Large intestine (tissue), 3 donors: Measurements from ENCODE around the gene CDKN1C. TPM values are rescaled to one million over a fixed set of nuclear protein-coding genes. Genes with fewer than 3 reads are reported as not detected.

Experiments
- DNase-seq, 2 donors: peaks; one replicate each; pipeline versions ENCODE4 v3.0.0 to v3.0.0-alpha.2; 2013
- H3K27ac ChIP-seq: one replicate; pipeline ENCODE4 v1.5.1; 2013; ENCODE audit warnings: low read length
- H3K27me3 ChIP-seq: 2 replicates; pipeline ENCODE4 v1.6.1; 2013; ENCODE audit warnings: low read length; ENCODE audit not compliant: control insufficient read depth, insufficient read depth
- H3K36me3 ChIP-seq: 2 replicates; pipeline ENCODE4 v1.6.1; 2013; ENCODE audit warnings: low read length; ENCODE audit not compliant: control insufficient read depth, insufficient read depth
- H3K4me1 ChIP-seq: one replicate; pipeline ENCODE4 v1.6.1; 2013; ENCODE audit warnings: low read length; ENCODE audit not compliant: control insufficient read depth, insufficient read depth
- H3K4me3 ChIP-seq: one replicate; pipeline ENCODE4 v1.5.1; 2013; ENCODE audit warnings: low read length
- H3K9me3 ChIP-seq: one replicate; pipeline ENCODE4 v1.6.1; 2013; ENCODE audit warnings: mild to moderate bottlenecking, low read depth, low read length, moderate library complexity; ENCODE audit not compliant: control insufficient read depth
- WGBS: methylation state at CpG from one replicate; pipeline ENCODE4 v1.1.5; 2013; ENCODE audit warnings: low lambda C conversion rate; ENCODE audit not compliant: insufficient coverage; 5-methylcytosine and 5-hydroxymethylcytosine counted together
- polyA plus RNA-seq: library from polyadenylated mRNA; unstranded; fragments of 120-200 nt; gene quantifications from one replicate; pipeline ENCODE4 v1.2.1, GENCODE V29; 2013

Gene CDKN1C
- polyA plus RNA-seq, 1 donor, result 197 TPM

GRCh38 chr11:2838091-2838490, 47.5 kb downstream of the CDKN1C start:
- peak in 1 of 2 donors; percentile 32 for DNase-seq
- H3K4me1 ChIP-seq, result peaks cover 72% of the 10 kb centered on the region
- no peaks in the 10 kb centered on the region for H3K27me3 ChIP-seq
- no CpG with 5 or more reads among the region's 11 CpGs for WGBS
- H3K9me3 ChIP-seq, result peaks cover 12% of the 10 kb centered on the region
- no peaks in the 10 kb centered on the region for H3K36me3 ChIP-seq
- peak overlapping the region; percentile 85 for H3K27ac ChIP-seq
- no peak overlapping the region for H3K4me3 ChIP-seq

GRCh38 chr11:2837651-2838050, 47.9 kb downstream of the CDKN1C start:
- no CpG with 5 or more reads among the region's 12 CpGs for whole genome bisulfite sequencing
- H3K4me1 ChIP-seq, result peaks cover 72% of the 10 kb centered on the region
- H3K27ac ChIP-seq, result peak overlapping the region; percentile 85
- H3K27me3 ChIP-seq, result no peaks in the 10 kb centered on the region
- peaks cover 10% of the 10 kb centered on the region for H3K9me3 ChIP-seq
- no peaks in the 10 kb centered on the region for H3K36me3 ChIP-seq
- H3K4me3 ChIP-seq, result no peak overlapping the region
- DNase-seq, result no peak

- H3K27ac ChIP-seq, result peak overlapping the region; percentile 85
- no peaks in the 10 kb centered on the region for H3K36me3 ChIP-seq
- no CpG with 5 or more reads among the region's 20 CpGs for WGBS
- peak; percentile 97 to 98 for DNase-seq
- peaks cover 10% of the 10 kb centered on the region for H3K9me3 ChIP-seq
- H3K27me3 ChIP-seq, result no peaks in the 10 kb centered on the region
- no peak overlapping the region for H3K4me3 ChIP-seq
- H3K4me1 ChIP-seq, result peaks cover 72% of the 10 kb centered on the region
Observed at GRCh38 chr11:2837096-2837601, 48.4 kb downstream of the CDKN1C start.

- Histone ChIP-seq H3K27ac (peak overlapping the region; percentile 85), H3K27me3 (no peaks in the 10 kb centered on the region), H3K4me1 (peaks cover 72% of the 10 kb centered on the region), H3K9me3 (peaks cover 10% of the 10 kb centered on the region), H3K36me3 (no peaks in the 10 kb centered on the region), H3K4me3 (no peak overlapping the region)
- no CpG with 5 or more reads among the region's 23 CpGs for WGBS
- peak in 1 of 2 donors; percentile 34 for DNase-seq
Observed at GRCh38 chr11:2836315-2837095, 49.1 kb downstream of the CDKN1C start.

- WGBS, result no CpG with 5 or more reads among the region's 17 CpGs
- Histone ChIP-seq H3K4me1 (peaks cover 64% of the 10 kb centered on the region), H3K4me3 (no peak overlapping the region), H3K36me3 (no peaks in the 10 kb centered on the region), H3K9me3 (peaks cover 10% of the 10 kb centered on the region), H3K27me3 (no peaks in the 10 kb centered on the region), H3K27ac (peak overlapping the region; percentile 85)
- DNase-seq, result no peak
Observed at GRCh38 chr11:2835751-2836150, 49.8 kb downstream of the CDKN1C start.

- DNase-seq, result peak in 1 of 2 donors; percentile 67
- no peak overlapping the region for H3K4me3 ChIP-seq
- H3K9me3 ChIP-seq, result peaks cover 10% of the 10 kb centered on the region
- no peaks in the 10 kb centered on the region for H3K36me3 ChIP-seq
- no CpG with 5 or more reads among the region's 6 CpGs for WGBS
- H3K27me3 ChIP-seq, result no peaks in the 10 kb centered on the region
- H3K4me1 ChIP-seq, result peaks cover 61% of the 10 kb centered on the region
- H3K27ac ChIP-seq, result peak overlapping the region; percentile 28
Observed at GRCh38 chr11:2835296-2835695, 50.3 kb downstream of the CDKN1C start.

GRCh38 chr11:2834503-2835273, 50.9 kb downstream of the CDKN1C start:
- Histone ChIP-seq H3K36me3 (no peaks in the 10 kb centered on the region), H3K27me3 (no peaks in the 10 kb centered on the region), H3K4me1 (peaks cover 55% of the 10 kb centered on the region), H3K9me3 (peaks cover 13% of the 10 kb centered on the region), H3K27ac (peak overlapping the region; percentile 28), H3K4me3 (no peak overlapping the region)
- peak in 1 of 2 donors; percentile 39 for DNase-seq
- WGBS, result no CpG with 5 or more reads among the region's 16 CpGs

GRCh38 chr11:2833716-2834502, 51.7 kb downstream of the CDKN1C start:
- DNase-seq, result no peak
- no peaks in the 10 kb centered on the region for H3K36me3 ChIP-seq
- no peak overlapping the region for H3K27ac ChIP-seq
- peaks cover 47% of the 10 kb centered on the region for H3K4me1 ChIP-seq
- peaks cover 18% of the 10 kb centered on the region for H3K9me3 ChIP-seq
- H3K4me3 ChIP-seq, result no peak overlapping the region
- H3K27me3 ChIP-seq, result no peaks in the 10 kb centered on the region
- no CpG with 5 or more reads among the region's 19 CpGs for WGBS
